ENCODE results near the gene LCE1F. TPM values are rescaled to one million over a fixed set of nuclear protein-coding genes. Genes with fewer than 3 reads are reported as not detected.

The LCE1F gene
- total RNA-seq, 2 experiments from 2014 or later = not detected

- POLR2A ChIA-PET = no interaction called here
- CTCF ChIA-PET = no interaction called here
Measured at GRCh38 chr1:152770411-152770810, 4.5 kb upstream of the LCE1F start.

- POLR2A ChIA-PET = interaction anchor here (0.6 kb wide), 1 partner anchor 119 kb away, joined by 3 read pairs; no protein-coding TSS in a partner anchor
- CTCF ChIA-PET = no interaction called here
Measured at GRCh38 chr1:152776361-152776760, 1.4 kb downstream of the LCE1F start.

GRCh38 chr1:152777510-152778137 is 2.7 kb downstream of the LCE1F start:
- CTCF ChIA-PET = no interaction called here

GRCh38 chr1:152783095-152783494 is 8.2 kb downstream of the LCE1F start:
- CTCF ChIA-PET = no interaction called here
- POLR2A ChIA-PET = no interaction called here

More at GRCh38 chr1:152777510-152778137, 2.7 kb downstream of the LCE1F start:
- POLR2A ChIA-PET = no interaction called here

GRCh38 chr1:152786077-152786476 is 11.1 kb downstream of the LCE1F start, which contains the start of gene LCE1E:
Gene LCE1E, plus strand, starts transcription at chr1:152786257. Its CDS starts 1,043 bp downstream, at chr1:152787300.
- POLR2A ChIA-PET = no interaction called here

GRCh38 chr1:152795686-152796085 is 20.7 kb downstream of the LCE1F start:
- ChIA-PET POLR2A (no interaction called here), CTCF (no interaction called here)

More at GRCh38 chr1:152786077-152786476, 11.1 kb downstream of the LCE1F start, which contains the start of gene LCE1E:
- CTCF ChIA-PET = no interaction called here

- ChIA-PET POLR2A (no interaction called here), CTCF (no interaction called here)
Measured at GRCh38 chr1:152796421-152796820, 21.5 kb downstream of the LCE1F start, which contains the start of gene LCE1D. Gene LCE1D, plus strand, starts transcription at chr1:152796721. Its CDS starts 1,074 bp downstream, at chr1:152797795.

- POLR2A ChIA-PET = no interaction called here
- CTCF ChIA-PET = no interaction called here
Measured at GRCh38 chr1:152801333-152801732, 26.4 kb downstream of the LCE1F start.

- ChIA-PET POLR2A (no interaction called here), CTCF (no interaction called here)
Measured at GRCh38 chr1:152806576-152806975, 31.6 kb downstream of the LCE1F start, which contains the start of gene LCE1C. Gene LCE1C, minus strand, starts transcription at chr1:152806651. Its CDS starts 1,173 bp downstream, at chr1:152805478.

GRCh38 chr1:152811050-152811449 is 36.1 kb downstream of the LCE1F start:
- POLR2A ChIA-PET = no interaction called here
- CTCF ChIA-PET = no interaction called here

GRCh38 chr1:152811671-152812070 is 36.7 kb downstream of the LCE1F start, which contains the start of gene LCE1B:
Gene LCE1B, plus strand, starts transcription at chr1:152811971. Its CDS starts 476 bp downstream, at chr1:152812447.
- POLR2A ChIA-PET = no interaction called here
- CTCF ChIA-PET = no interaction called here

- ChIA-PET POLR2A (no interaction called here), CTCF (no interaction called here)
Measured at GRCh38 chr1:152817309-152817708, 42.4 kb downstream of the LCE1F start.

- CTCF ChIA-PET = no interaction called here
Measured at GRCh38 chr1:152823294-152823693, 48.4 kb downstream of the LCE1F start.

GRCh38 chr1:152824964-152825363 is 50.0 kb downstream of the LCE1F start:
- ChIA-PET POLR2A (no interaction called here), CTCF (interaction anchor here (0.6 kb wide), 1 partner anchor 59 kb away, joined by 4 read pairs; no protein-coding TSS in a partner anchor)

More at GRCh38 chr1:152823294-152823693, 48.4 kb downstream of the LCE1F start:
- POLR2A ChIA-PET = no interaction called here

Other genes with a start within 250 kb of the LCE1F start
- gene LCE3E, start 208.4 kb upstream of the LCE1F start, total RNA-seq = not detected
- gene LCE3D, start 194.6 kb upstream of the LCE1F start, total RNA-seq = not detected
- not detected for gene LCE3C, start 174.9 kb upstream of the LCE1F start, total RNA-seq
- gene LCE3B, start 161.3 kb upstream of the LCE1F start, total RNA-seq = not detected
- gene LCE3A, start 152.0 kb upstream of the LCE1F start, total RNA-seq = not detected
- not detected for gene LCE2D, start 111.8 kb upstream of the LCE1F start, total RNA-seq
- gene LCE2C, start 99.9 kb upstream of the LCE1F start, total RNA-seq = not detected
- not detected for gene LCE2B, start 89.0 kb upstream of the LCE1F start, total RNA-seq
- gene LCE2A, start 76.8 kb upstream of the LCE1F start, total RNA-seq = not detected
- not detected for gene LCE4A, start 67.0 kb upstream of the LCE1F start, total RNA-seq
- not detected for gene KPRP, start 17.1 kb upstream of the LCE1F start, total RNA-seq
- gene LCE1E, start 11.1 kb downstream of the LCE1F start, total RNA-seq = not detected
- gene LCE1D, start 21.6 kb downstream of the LCE1F start, total RNA-seq = not detected
- gene LCE1C, start 31.5 kb downstream of the LCE1F start, total RNA-seq = not detected
- not detected for gene LCE1B, start 36.8 kb downstream of the LCE1F start, total RNA-seq
- not detected for gene LCE1A, start 52.3 kb downstream of the LCE1F start, total RNA-seq
- gene LCE6A, start 67.7 kb downstream of the LCE1F start, total RNA-seq = not detected
- gene LCE7A, start 84.9 kb downstream of the LCE1F start, total RNA-seq = not detected
- gene SMCP, start 103.2 kb downstream of the LCE1F start, total RNA-seq = not detected
- gene IVL, start 133.4 kb downstream of the LCE1F start, total RNA-seq = not detected
- gene SPRR5, start 172.1 kb downstream of the LCE1F start, total RNA-seq = not detected
- not detected for gene SPRR4, start 195.5 kb downstream of the LCE1F start, total RNA-seq
- gene SPRR1A, start 208.9 kb downstream of the LCE1F start, total RNA-seq = not detected
- gene SPRR3, start 226.6 kb downstream of the LCE1F start, total RNA-seq = not detected

Measured in activated CD8-positive, alpha-beta memory T cell treated with anti-CD3 and anti-CD28 coated beads for 36 hours (primary cell).